Measurements from ENCODE around the gene CCDC112. TPM values are rescaled to one million over a fixed set of nuclear protein-coding genes. Genes with fewer than 3 reads are reported as not detected.
"Not testable (repeated sequence)": the region's sequence is repeated elsewhere in the genome, so short reads cannot be mapped to it uniquely, and the experiment has no call there.

The CCDC112 gene
- total RNA-seq, 2 experiments from 2014 or later: 2.0 TPM

GRCh38 chr5:115329475-115329874 lies 33.0 kb upstream of the CCDC112 start:
- H3K4me1 Mint-ChIP-seq: peaks cover 14% of the 10 kb centered on the region
- DNase-seq: no peak

GRCh38 chr5:115328617-115329274 lies 32.3 kb upstream of the CCDC112 start:
- Mint-ChIP-seq H3K4me1 (peaks cover 14% of the 10 kb centered on the region), H3K27me3 (peaks cover 41% of the 10 kb centered on the region)
- H3K36me3 Mint-ChIP-seq (ENCODE audit: low read depth); H3K4me3 Mint-ChIP-seq; H3K9me3 Mint-ChIP-seq; H3K27ac Mint-ChIP-seq; POLR2A ChIA-PET; DNase-seq: not testable (repeated sequence)
- CTCF ChIA-PET: interaction anchor here (0.5 kb wide), 1 partner anchor 41 kb away, joined by 3 read pairs; no protein-coding TSS in a partner anchor

More at GRCh38 chr5:115329475-115329874, 33.0 kb upstream of the CCDC112 start:
- Mint-ChIP-seq H3K27ac (no peak overlapping the region), H3K36me3 (ENCODE audit: low read depth) (no peaks in the 10 kb centered on the region), H3K27me3 (peaks cover 34% of the 10 kb centered on the region), H3K4me3 (no peak overlapping the region), H3K9me3 (no peaks in the 10 kb centered on the region)
- CTCF ChIA-PET: no interaction called here
- POLR2A ChIA-PET: no interaction called here

GRCh38 chr5:115325296-115325959 lies 29.0 kb upstream of the CCDC112 start:
- no peak for DNase-seq
- POLR2A ChIA-PET: no interaction called here
- CTCF ChIA-PET: no interaction called here
- no peaks in the 10 kb centered on the region for H3K4me1 Mint-ChIP-seq
- peaks cover 45% of the 10 kb centered on the region for H3K27me3 Mint-ChIP-seq
- no peaks in the 10 kb centered on the region for H3K36me3 Mint-ChIP-seq (ENCODE audit: low read depth)
- no peak overlapping the region for H3K27ac Mint-ChIP-seq
- no peaks in the 10 kb centered on the region for H3K9me3 Mint-ChIP-seq
- no peak overlapping the region for H3K4me3 Mint-ChIP-seq

GRCh38 chr5:115324021-115324420 lies 27.6 kb upstream of the CCDC112 start:
- H3K27me3 Mint-ChIP-seq: peaks cover 44% of the 10 kb centered on the region
- no peaks in the 10 kb centered on the region for H3K4me1 Mint-ChIP-seq
- no peaks in the 10 kb centered on the region for H3K36me3 Mint-ChIP-seq (ENCODE audit: low read depth)
- no peak overlapping the region for H3K4me3 Mint-ChIP-seq
- H3K27ac Mint-ChIP-seq: no peak overlapping the region
- CTCF ChIA-PET: no interaction called here
- POLR2A ChIA-PET: no interaction called here
- DNase-seq: no peak
- no peaks in the 10 kb centered on the region for H3K9me3 Mint-ChIP-seq

GRCh38 chr5:115322729-115323128 lies 26.3 kb upstream of the CCDC112 start:
- no peak for DNase-seq
- CTCF ChIA-PET: interaction anchor here (1.2 kb wide), 1 partner anchor 14 kb away, joined by 4 read pairs; no protein-coding TSS in a partner anchor
- Mint-ChIP-seq H3K9me3 (no peaks in the 10 kb centered on the region), H3K4me1 (no peaks in the 10 kb centered on the region), H3K27me3 (peaks cover 45% of the 10 kb centered on the region), H3K27ac (no peak overlapping the region), H3K4me3 (no peak overlapping the region), H3K36me3 (ENCODE audit: low read depth) (no peaks in the 10 kb centered on the region)
- POLR2A ChIA-PET: no interaction called here

- no peaks in the 10 kb centered on the region for H3K4me1 Mint-ChIP-seq
- no peak for DNase-seq
- peaks cover 48% of the 10 kb centered on the region for H3K27me3 Mint-ChIP-seq
- H3K9me3 Mint-ChIP-seq: no peaks in the 10 kb centered on the region
- H3K27ac Mint-ChIP-seq: no peak overlapping the region
- no peak overlapping the region for H3K4me3 Mint-ChIP-seq
- POLR2A ChIA-PET: no interaction called here
- no peaks in the 10 kb centered on the region for H3K36me3 Mint-ChIP-seq (ENCODE audit: low read depth)
- CTCF ChIA-PET: interaction anchor here (1.2 kb wide), 1 partner anchor 12 kb away, joined by 4 read pairs; no protein-coding TSS in a partner anchor
Observed at GRCh38 chr5:115321309-115321708, 24.9 kb upstream of the CCDC112 start.

GRCh38 chr5:115320515-115320914 lies 24.1 kb upstream of the CCDC112 start:
- Mint-ChIP-seq H3K27ac (no peak overlapping the region), H3K36me3 (ENCODE audit: low read depth) (no peaks in the 10 kb centered on the region), H3K4me1 (no peaks in the 10 kb centered on the region), H3K4me3 (no peak overlapping the region), H3K27me3 (peaks cover 45% of the 10 kb centered on the region), H3K9me3 (no peaks in the 10 kb centered on the region)
- DNase-seq: no peak
- ChIA-PET POLR2A (no interaction called here), CTCF (interaction anchor here (0.7 kb wide), 1 partner anchor 12 kb away, joined by 3 read pairs; no protein-coding TSS in a partner anchor)

- Mint-ChIP-seq H3K27ac (no peak overlapping the region), H3K36me3 (ENCODE audit: low read depth) (no peaks in the 10 kb centered on the region), H3K4me1 (no peaks in the 10 kb centered on the region), H3K27me3 (peaks cover 43% of the 10 kb centered on the region), H3K9me3 (no peaks in the 10 kb centered on the region), H3K4me3 (no peak overlapping the region)
- CTCF ChIA-PET: interaction anchor here (0.7 kb wide), 1 partner anchor 11 kb away, joined by 3 read pairs; no protein-coding TSS in a partner anchor
- no peak for DNase-seq
- POLR2A ChIA-PET: no interaction called here
Observed at GRCh38 chr5:115320006-115320405, 23.6 kb upstream of the CCDC112 start.

GRCh38 chr5:115319007-115319406 lies 22.6 kb upstream of the CCDC112 start:
- DNase-seq: no peak
- POLR2A ChIA-PET: no interaction called here
- H3K9me3 Mint-ChIP-seq: no peaks in the 10 kb centered on the region
- no peak overlapping the region for H3K27ac Mint-ChIP-seq
- no peak overlapping the region for H3K4me3 Mint-ChIP-seq
- peaks cover 35% of the 10 kb centered on the region for H3K27me3 Mint-ChIP-seq
- no peaks in the 10 kb centered on the region for H3K4me1 Mint-ChIP-seq
- CTCF ChIA-PET: no interaction called here
- H3K36me3 Mint-ChIP-seq (ENCODE audit: low read depth): no peaks in the 10 kb centered on the region

- Mint-ChIP-seq H3K4me1 (no peaks in the 10 kb centered on the region), H3K36me3 (ENCODE audit: low read depth) (no peaks in the 10 kb centered on the region), H3K27me3 (peaks cover 29% of the 10 kb centered on the region), H3K4me3 (no peak overlapping the region), H3K27ac (no peak overlapping the region), H3K9me3 (no peaks in the 10 kb centered on the region)
- CTCF ChIA-PET: interaction anchor here (1.4 kb wide), 1 partner anchor 257 kb away, joined by 6 read pairs; no protein-coding TSS in a partner anchor
- DNase-seq: no peak
- POLR2A ChIA-PET: no interaction called here
Observed at GRCh38 chr5:115317736-115318135, 21.3 kb upstream of the CCDC112 start.

- Mint-ChIP-seq H3K4me3 (no peak overlapping the region), H3K36me3 (ENCODE audit: low read depth) (no peaks in the 10 kb centered on the region), H3K27ac (no peak overlapping the region), H3K9me3 (no peaks in the 10 kb centered on the region), H3K4me1 (no peaks in the 10 kb centered on the region), H3K27me3 (peaks cover 31% of the 10 kb centered on the region)
- ChIA-PET CTCF (interaction anchor here (1.4 kb wide), 1 partner anchor 257 kb away, joined by 6 read pairs; no protein-coding TSS in a partner anchor), POLR2A (no interaction called here)
- no peak for DNase-seq
Observed at GRCh38 chr5:115317320-115317719, 20.9 kb upstream of the CCDC112 start.

- H3K4me1 Mint-ChIP-seq: no peaks in the 10 kb centered on the region
- peaks cover 32% of the 10 kb centered on the region for H3K27me3 Mint-ChIP-seq
- no peaks in the 10 kb centered on the region for H3K36me3 Mint-ChIP-seq (ENCODE audit: low read depth)
- no peaks in the 10 kb centered on the region for H3K9me3 Mint-ChIP-seq
- H3K27ac Mint-ChIP-seq: no peak overlapping the region
- ChIA-PET CTCF (no interaction called here), POLR2A (no interaction called here)
- no peak overlapping the region for H3K4me3 Mint-ChIP-seq
- DNase-seq: no peak
Observed at GRCh38 chr5:115313632-115314031, 17.2 kb upstream of the CCDC112 start.

- no peaks in the 10 kb centered on the region for H3K9me3 Mint-ChIP-seq
- ChIA-PET CTCF (interaction anchor here (8.9 kb wide), 1 partner anchor 262 kb away, joined by 149 read pairs; no protein-coding TSS in a partner anchor), POLR2A (no interaction called here)
- no peak overlapping the region for H3K4me3 Mint-ChIP-seq
- no peak overlapping the region for H3K27ac Mint-ChIP-seq
- no peak for DNase-seq
- H3K36me3 Mint-ChIP-seq (ENCODE audit: low read depth): no peaks in the 10 kb centered on the region
- no peaks in the 10 kb centered on the region for H3K4me1 Mint-ChIP-seq
- H3K27me3 Mint-ChIP-seq: peaks cover 36% of the 10 kb centered on the region
Observed at GRCh38 chr5:115313052-115313451, 16.6 kb upstream of the CCDC112 start.

All from activated CD4-positive, alpha-beta memory T cell treated with anti-CD3 and anti-CD28 coated beads, Interleukin-2, amount 10 ng/mL, durations not matched to agents 7 days and 5 days (primary cell).